H9 (cell line): ENCODE data around the gene RND2. TPM values are rescaled to one million over a fixed set of nuclear protein-coding genes. Genes with fewer than 3 reads are reported as not detected.

Experiments used
- DNase-seq: peaks from one replicate; pipeline ENCODE4 v3.0.0-alpha.2; 2017
- H2AFZ ChIP-seq: one replicate; pipeline ENCODE4 v1.6.1; 2013; ENCODE audit warnings: mild to moderate bottlenecking, low read length, control low read depth, moderate library complexity
- H2AK5ac ChIP-seq: 2 replicates; pipeline ENCODE4 v1.6.1; 2013; ENCODE audit warnings: low read length, control low read depth, mixed read lengths; ENCODE audit not compliant: insufficient read length
- H2BK120ac ChIP-seq: one replicate; pipeline ENCODE4 v1.6.1; 2013; ENCODE audit warnings: low read depth, mild to moderate bottlenecking, low read length, control low read depth, inconsistent platforms; ENCODE audit not compliant: poor library complexity, severe bottlenecking
- H2BK12ac ChIP-seq: 2 replicates; pipeline ENCODE4 v1.6.1; 2013; ENCODE audit warnings: low read length, control low read depth, mixed read lengths, low read depth; ENCODE audit not compliant: insufficient read length
- H2BK15ac ChIP-seq: 2 replicates; pipeline ENCODE4 v1.6.1; 2013; ENCODE audit warnings: low read depth, low read length, control low read depth
- H2BK20ac ChIP-seq: one replicate; pipeline ENCODE4 v1.6.1; 2013; ENCODE audit warnings: low read depth, mild to moderate bottlenecking, low read length, control low read depth, inconsistent platforms; ENCODE audit not compliant: poor library complexity, severe bottlenecking
- H2BK5ac ChIP-seq: 2 replicates; pipeline ENCODE4 v1.6.1; 2013; ENCODE audit warnings: low read length, control low read depth, mixed read lengths; ENCODE audit not compliant: insufficient read length
- H3K14ac ChIP-seq: 2 replicates; pipeline ENCODE4 v1.6.1; 2013; ENCODE audit warnings: low read length, control low read depth; ENCODE audit not compliant: insufficient read depth
- H3K18ac ChIP-seq: 2 replicates; pipeline ENCODE4 v1.6.1; 2013; ENCODE audit warnings: low read depth, mild to moderate bottlenecking, mixed read lengths, low read length, control low read depth; ENCODE audit not compliant: insufficient read length
- H3K23ac ChIP-seq: 2 replicates; pipeline ENCODE4 v1.6.1; 2013; ENCODE audit warnings: low read length, control low read depth, mixed read lengths, low read depth; ENCODE audit not compliant: insufficient read length
- H3K23me2 ChIP-seq: 2 replicates; pipeline ENCODE4 v1.6.1; 2013; ENCODE audit warnings: low read depth, mild to moderate bottlenecking, mixed read lengths, low read length, control low read depth; ENCODE audit not compliant: insufficient read length, poor library complexity, severe bottlenecking
- H3K27ac ChIP-seq: 2 replicates; pipeline ENCODE4 v1.5.1; 2013; ENCODE audit warnings: low read length, control low read depth, mixed read lengths, low read depth; ENCODE audit not compliant: insufficient read length
- H3K27me3 ChIP-seq: 2 replicates; pipeline ENCODE4 v1.6.1; 2013; ENCODE audit warnings: low read length, control low read depth, inconsistent platforms; ENCODE audit not compliant: insufficient read depth
- H3K4ac ChIP-seq: 2 replicates; pipeline ENCODE4 v1.6.1; 2013; ENCODE audit warnings: low read depth, mild to moderate bottlenecking, control low read depth, inconsistent platforms, low read length, moderate library complexity
- H3K4me1 ChIP-seq: 2 replicates; pipeline ENCODE4 v1.6.1; 2013; ENCODE audit warnings: low read length, control low read depth, inconsistent platforms; ENCODE audit not compliant: insufficient read depth
- H3K4me2 ChIP-seq: 2 replicates; pipeline ENCODE4 v1.6.1; 2013; ENCODE audit warnings: low read length, control low read depth, mixed read lengths; ENCODE audit not compliant: insufficient read length, insufficient read depth
- H3K56ac ChIP-seq: 2 replicates; pipeline ENCODE4 v1.6.1; 2013; ENCODE audit warnings: low read depth, mild to moderate bottlenecking, mixed read lengths, low read length, control low read depth; ENCODE audit not compliant: insufficient read length
- H3K79me1 ChIP-seq: 2 replicates; pipeline ENCODE4 v1.6.1; 2013; ENCODE audit warnings: low read depth, mild to moderate bottlenecking, moderate library complexity, low read length, control low read depth, inconsistent platforms; ENCODE audit not compliant: insufficient read depth, poor library complexity, severe bottlenecking
- H3K79me2 ChIP-seq: 2 replicates; pipeline ENCODE4 v1.6.1; 2013; ENCODE audit warnings: low read length, control low read depth, inconsistent platforms; ENCODE audit not compliant: insufficient read depth
- H3K9ac ChIP-seq: 2 replicates; pipeline ENCODE4 v1.6.1; 2013; ENCODE audit warnings: low read length, control low read depth, mixed read lengths; ENCODE audit not compliant: insufficient read length; ENCODE audit errors: extremely low read depth
- H3K9me3 ChIP-seq: one replicate; pipeline ENCODE4 v1.6.1; 2013; ENCODE audit warnings: low read depth, low read length, inconsistent platforms; ENCODE audit not compliant: control insufficient read depth
- H3T11ph ChIP-seq: one replicate; pipeline ENCODE4 v1.6.1; 2013; ENCODE audit warnings: mild to moderate bottlenecking, low read length, control low read depth, inconsistent platforms
- H4K20me1 ChIP-seq: one replicate; pipeline ENCODE4 v1.6.1; 2013; ENCODE audit not compliant: control insufficient read depth, insufficient read length, insufficient read depth
- H4K5ac ChIP-seq: 2 replicates; pipeline ENCODE4 v1.6.1; 2013; ENCODE audit warnings: low read depth, mild to moderate bottlenecking, mixed read lengths, low read length, control low read depth; ENCODE audit not compliant: insufficient read length
- H4K8ac ChIP-seq: replicated peaks from 2 replicates; pipeline ENCODE4 v1.6.1; 2013; ENCODE audit warnings: low read length, control low read depth, mixed read lengths, low read depth; ENCODE audit not compliant: insufficient read length
- H4K91ac ChIP-seq: 2 replicates; pipeline ENCODE4 v1.6.1; 2013; ENCODE audit warnings: low read depth, mild to moderate bottlenecking, moderate library complexity, mixed read lengths, low read length, control low read depth; ENCODE audit not compliant: insufficient read length
- H3K27ac Mint-ChIP-seq, 3 experiments: 2 replicates in 2 of 3; 3 replicates in 1 of 3; pipeline ENCODE4 v1.8.0; 2020 to 2021; ENCODE audit warnings: mixed read lengths in 3 of 3, mild to moderate bottlenecking in 1 of 3, moderate library complexity in 1 of 3
- H3K27me3 Mint-ChIP-seq: 2 replicates; pipeline ENCODE4 v1.8.0; 2021; ENCODE audit warnings: low read depth, mild to moderate bottlenecking, moderate library complexity, mixed read lengths
- H3K36me3 Mint-ChIP-seq, 3 experiments: 2 replicates in 2 of 3; 3 replicates in 1 of 3; pipeline ENCODE4 v1.8.0; 2020 to 2021; ENCODE audit warnings: low read depth in 3 of 3, mixed read lengths in 3 of 3; ENCODE audit not compliant: insufficient read depth in 1 of 3
- H3K4me1 Mint-ChIP-seq, 2 experiments: 2 replicates each; pipeline ENCODE4 v1.8.0; 2020; ENCODE audit warnings: mixed read lengths in 2 of 2
- H3K4me3 Mint-ChIP-seq, 2 experiments: 2 replicates in 1 of 2; 3 replicates in 1 of 2; pipeline ENCODE4 v1.8.0; 2020 to 2021; ENCODE audit warnings: mild to moderate bottlenecking in 2 of 2, mixed read lengths in 2 of 2, moderate library complexity in 1 of 2
- H3K9me3 Mint-ChIP-seq, 2 experiments: 2 replicates in 1 of 2; 3 replicates in 1 of 2; pipeline ENCODE4 v1.8.0; 2020; ENCODE audit warnings: mild to moderate bottlenecking in 2 of 2, mixed read lengths in 2 of 2, moderate library complexity in 1 of 2
- WGBS: extraction: QIAGEN DNeasy Blood & Tissue Kit; methylation state at CpG from one replicate; pipeline ENCODE4 v1.1.7; 2013; ENCODE audit warnings: missing lambda C conversion rate, low lambda C conversion rate, mixed read lengths; ENCODE audit not compliant: insufficient read length; ENCODE audit errors: extremely low coverage; 5-methylcytosine and 5-hydroxymethylcytosine counted together
- total RNA-seq: library from RNA; stranded (reverse); gene quantifications from 2 replicates; pipeline ENCODE4 v1.2.1, GENCODE V29; 2021
- TF ChIP-seq, protein P1 (sequence below): fragments of 200-600 bp; sonication (generic); conservative IDR thresholded peaks from 3 replicates; pipeline ENCODE4 v1.8.0; 2021; ENCODE audit warnings: antibody characterized with exemption, mild to moderate bottlenecking

The RND2 gene
- total RNA-seq, 1 experiment from 2014 or later = 47.8 TPM

DNA sequence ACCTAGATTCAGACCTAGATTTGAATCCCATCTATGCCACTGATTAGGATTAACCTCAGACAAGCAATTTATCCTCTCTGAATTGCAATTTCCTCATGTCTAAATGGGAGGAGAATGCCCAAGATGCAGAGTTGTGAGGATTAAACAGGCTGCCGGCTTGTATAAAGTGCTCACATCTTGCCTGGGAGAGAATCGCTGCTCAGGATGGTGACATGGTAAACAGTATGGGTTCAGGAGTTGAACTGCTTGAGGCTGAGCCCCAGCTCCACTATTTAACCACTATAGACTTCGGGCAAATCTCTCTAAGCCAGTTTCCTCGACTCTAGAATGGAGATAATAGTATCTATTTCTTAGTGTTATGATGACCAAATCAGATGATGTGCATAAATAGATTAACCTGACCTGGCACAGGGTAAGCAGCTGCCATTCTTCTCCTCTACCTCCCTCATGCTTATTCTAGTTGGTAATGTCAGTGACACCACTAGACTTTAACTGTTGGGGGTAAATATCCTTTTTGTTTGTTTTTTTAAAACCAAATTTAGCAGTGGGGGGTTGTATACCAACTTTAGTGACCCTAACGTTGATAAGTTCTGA, 27.5 kb upstream of the RND2 start:
- H2BK5ac ChIP-seq = no peak overlapping the region
- H3K36me3 Mint-ChIP-seq = peaks cover 32 to 58% (median 52%) of the 10 kb centered on the region in 3 experiments
- H3K18ac ChIP-seq = no peak overlapping the region
- H3K9me3 ChIP-seq = no peaks in the 10 kb centered on the region
- peak overlapping the region; percentile 53 for H3K4me2 ChIP-seq
- H3K79me2 ChIP-seq = peaks cover 15% of the 10 kb centered on the region; the same call in 1 of the 2 replicates
- no peak overlapping the region for H3K27ac ChIP-seq
- H3K79me1 ChIP-seq = peaks cover 6% of the 10 kb centered on the region
- no peak overlapping the region for H3K4ac ChIP-seq
- no peak overlapping the region for H2BK120ac ChIP-seq
- H3K9me3 Mint-ChIP-seq = no peaks in the 10 kb centered on the region; a peak in 1 of 5 replicates
- H2AK5ac ChIP-seq = no peak overlapping the region
- WGBS = no CpG with 5 or more reads among the region's 5 CpGs
- peaks cover 20 to 25% of the 10 kb centered on the region in 2 experiments for H3K4me1 Mint-ChIP-seq
- H4K91ac ChIP-seq = no peak overlapping the region
- H3K23me2 ChIP-seq = peaks cover 10% of the 10 kb centered on the region
- H2BK20ac ChIP-seq = no peak overlapping the region
- H3K4me3 Mint-ChIP-seq = peak overlapping the region; percentile 97 to 98
- H3K56ac ChIP-seq = no peak overlapping the region
- DNase-seq = no peak
- peak overlapping the region; percentile 18 for H3K9ac ChIP-seq
- H2BK12ac ChIP-seq = no peak overlapping the region
- H3K27ac Mint-ChIP-seq = peak overlapping the region in 2 of 3 experiments; percentile 98 to 99; a peak in 4 of 7 replicates
- H4K5ac ChIP-seq = no peak overlapping the region
- no peaks in the 10 kb centered on the region for H4K20me1 ChIP-seq
- H3K4me1 ChIP-seq = no peaks in the 10 kb centered on the region
- TF ChIP-seq, protein P1, sequence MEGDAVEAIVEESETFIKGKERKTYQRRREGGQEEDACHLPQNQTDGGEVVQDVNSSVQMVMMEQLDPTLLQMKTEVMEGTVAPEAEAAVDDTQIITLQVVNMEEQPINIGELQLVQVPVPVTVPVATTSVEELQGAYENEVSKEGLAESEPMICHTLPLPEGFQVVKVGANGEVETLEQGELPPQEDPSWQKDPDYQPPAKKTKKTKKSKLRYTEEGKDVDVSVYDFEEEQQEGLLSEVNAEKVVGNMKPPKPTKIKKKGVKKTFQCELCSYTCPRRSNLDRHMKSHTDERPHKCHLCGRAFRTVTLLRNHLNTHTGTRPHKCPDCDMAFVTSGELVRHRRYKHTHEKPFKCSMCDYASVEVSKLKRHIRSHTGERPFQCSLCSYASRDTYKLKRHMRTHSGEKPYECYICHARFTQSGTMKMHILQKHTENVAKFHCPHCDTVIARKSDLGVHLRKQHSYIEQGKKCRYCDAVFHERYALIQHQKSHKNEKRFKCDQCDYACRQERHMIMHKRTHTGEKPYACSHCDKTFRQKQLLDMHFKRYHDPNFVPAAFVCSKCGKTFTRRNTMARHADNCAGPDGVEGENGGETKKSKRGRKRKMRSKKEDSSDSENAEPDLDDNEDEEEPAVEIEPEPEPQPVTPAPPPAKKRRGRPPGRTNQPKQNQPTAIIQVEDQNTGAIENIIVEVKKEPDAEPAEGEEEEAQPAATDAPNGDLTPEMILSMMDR = no peak
- no peak overlapping the region for H2AFZ ChIP-seq
- no peak overlapping the region for H4K8ac ChIP-seq
- H3K27me3 ChIP-seq = no peaks in the 10 kb centered on the region
- H3K27me3 Mint-ChIP-seq = no peaks in the 10 kb centered on the region
- H2BK15ac ChIP-seq = no peak overlapping the region
- H3K23ac ChIP-seq = no peak overlapping the region
- no peak overlapping the region for H3T11ph ChIP-seq
- H3K14ac ChIP-seq = no peak overlapping the region
